Stimulated activated CD4-positive, alpha-beta T cell treated with anti-CD3 and anti-CD28 coated beads, TNF-alpha, amount 100 ng/mL, for 4 hours (primary cell): ENCODE measurements around the gene ENTR1.
A peak's percentile ranks its signal among the peaks of the same experiment; 100 is the strongest.
"Not testable (repeated sequence)": the region's sequence is repeated elsewhere in the genome, so short reads cannot be mapped to it uniquely, and the experiment has no call there.

Source experiments
- DNase-seq, 3 experiments: peaks; one replicate each; pipeline ENCODE4 v3.0.0-alpha.2; 2020; ENCODE audit warnings: low read depth in 3 of 3

The ENTR1 gene

GRCh38 chr9:136419092-136419420 lies 8.6 kb upstream of the ENTR1 start:
- no peak for DNase-seq

GRCh38 chr9:136418182-136419091 lies 8.0 kb upstream of the ENTR1 start:
- DNase-seq: no peak

GRCh38 chr9:136416914-136417313 lies 6.5 kb upstream of the ENTR1 start:
- no peak for DNase-seq

GRCh38 chr9:136416427-136416826 lies 6.0 kb upstream of the ENTR1 start:
- no peak for DNase-seq

GRCh38 chr9:136412962-136413361 lies 2.5 kb upstream of the ENTR1 start:
- DNase-seq: no peak

- DNase-seq: no peak
Measured at GRCh38 chr9:136411378-136411777, 964 bp upstream of the ENTR1 start.

GRCh38 chr9:136409557-136410455 lies 608 bp downstream of the ENTR1 start:
- DNase-seq: peak in 2 of 3 experiments; percentile 24 to 32

- DNase-seq: no peak
Measured at GRCh38 chr9:136407911-136408310, 2.5 kb downstream of the ENTR1 start.

- not testable (repeated sequence) for DNase-seq
Measured at GRCh38 chr9:136407061-136407460, 3.4 kb downstream of the ENTR1 start.

GRCh38 chr9:136405904-136406303 lies 4.5 kb downstream of the ENTR1 start:
- not testable (repeated sequence) for DNase-seq

GRCh38 chr9:136405481-136405880 lies 4.9 kb downstream of the ENTR1 start:
- no peak for DNase-seq

GRCh38 chr9:136404801-136405136 lies 5.6 kb downstream of the ENTR1 start:
- DNase-seq: no peak

GRCh38 chr9:136403915-136404800 lies 6.3 kb downstream of the ENTR1 start:
- DNase-seq: no peak

- peak; percentile 43 to 70 (median 69) for DNase-seq
Measured at GRCh38 chr9:136403538-136403914, 6.9 kb downstream of the ENTR1 start.

GRCh38 chr9:136402067-136402466 lies 8.3 kb downstream of the ENTR1 start:
- DNase-seq: no peak

GRCh38 chr9:136401173-136401922 lies 9.1 kb downstream of the ENTR1 start:
- no peak for DNase-seq

- DNase-seq: peak; percentile 73 to 85 (median 80)
Measured at GRCh38 chr9:136400038-136400834, 10.2 kb downstream of the ENTR1 start, which contains the start of gene SNAPC4. Gene SNAPC4, minus strand, starts transcription at chr9:136400170. Its CDS starts 1,742 bp downstream, at chr9:136398428.

GRCh38 chr9:136399176-136400037 lies 11.0 kb downstream of the ENTR1 start:
- peak in 1 of 3 experiments; percentile 28 for DNase-seq

GRCh38 chr9:136398286-136398685 lies 12.1 kb downstream of the ENTR1 start:
- no peak for DNase-seq
